Measurements from ENCODE around the gene RBM43.

RBM43 gene

DNA sequence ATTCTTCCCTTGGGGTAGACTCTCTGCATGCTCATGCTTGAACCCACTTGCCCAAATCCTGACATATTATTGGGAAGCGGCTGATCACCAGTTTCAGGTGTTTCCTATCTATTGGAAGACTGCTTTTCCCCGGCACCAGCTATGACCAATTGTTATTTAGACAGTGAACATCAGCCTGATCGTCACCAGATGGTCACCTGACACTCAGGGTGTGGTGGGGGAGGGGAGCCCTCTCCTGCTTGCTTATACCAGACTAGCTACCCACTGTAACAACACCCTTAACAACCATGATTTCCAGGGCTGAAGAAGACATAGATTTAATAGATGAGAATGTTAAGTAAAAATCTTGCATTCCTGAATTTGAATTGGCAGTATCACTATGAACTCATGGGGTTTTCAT is 44.3 kb downstream of the RBM43 start:
- DNase-seq (ENCODE audit: low read depth in 2 of 2) = no peak

GRCh38 chr2:151207100-151207499 is 54.6 kb downstream of the RBM43 start:
- no peak for DNase-seq (ENCODE audit: low read depth in 2 of 2)

GRCh38 chr2:151206446-151206968 is 55.2 kb downstream of the RBM43 start:
- DNase-seq (ENCODE audit: low read depth in 2 of 2) = no peak

DNA sequence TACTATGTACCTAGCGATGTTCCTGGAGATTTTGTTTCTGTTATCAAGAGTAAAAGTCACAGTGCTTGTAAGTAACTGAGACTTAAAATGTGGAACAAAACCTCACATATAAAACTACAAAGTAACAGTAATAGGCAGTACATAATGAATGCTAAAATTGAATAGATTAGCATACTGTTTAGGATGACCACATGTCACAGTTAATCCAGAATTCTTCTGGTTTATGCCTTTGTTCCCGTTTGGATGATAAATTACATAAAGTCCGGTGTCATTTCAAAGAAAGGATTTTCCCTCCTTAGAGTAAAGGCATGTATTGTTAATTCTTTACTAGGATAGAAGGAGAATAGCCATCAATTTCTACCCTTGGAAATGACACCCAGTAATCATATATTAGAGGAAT is 56.1 kb downstream of the RBM43 start:
- DNase-seq (ENCODE audit: low read depth in 2 of 2) = no peak

- DNase-seq (ENCODE audit: low read depth in 2 of 2) = no peak
These were observed 56.9 kb downstream of the RBM43 start for GRCh38 chr2:151204756-151205155.

DNA sequence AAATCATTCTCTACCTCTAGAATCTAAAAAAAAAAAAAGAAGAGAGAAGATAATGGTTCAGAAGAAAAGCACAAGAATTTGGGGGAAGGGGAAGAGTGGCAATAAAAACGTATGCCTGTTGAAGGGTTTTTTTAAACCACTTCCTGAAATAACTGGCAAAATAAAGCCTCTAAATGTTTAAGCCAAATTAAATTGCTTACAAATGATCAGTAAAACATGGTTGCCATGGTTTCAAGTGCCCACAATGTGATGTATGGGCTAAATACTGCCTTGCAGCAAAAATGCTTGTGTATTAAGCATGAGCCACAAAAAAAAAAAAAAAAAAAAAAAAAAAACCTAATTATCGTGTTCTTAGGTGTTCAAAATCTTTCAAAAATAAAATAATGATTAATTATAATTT is 60.8 kb downstream of the RBM43 start:
- no peak for DNase-seq (ENCODE audit: low read depth in 2 of 2)

DNA sequence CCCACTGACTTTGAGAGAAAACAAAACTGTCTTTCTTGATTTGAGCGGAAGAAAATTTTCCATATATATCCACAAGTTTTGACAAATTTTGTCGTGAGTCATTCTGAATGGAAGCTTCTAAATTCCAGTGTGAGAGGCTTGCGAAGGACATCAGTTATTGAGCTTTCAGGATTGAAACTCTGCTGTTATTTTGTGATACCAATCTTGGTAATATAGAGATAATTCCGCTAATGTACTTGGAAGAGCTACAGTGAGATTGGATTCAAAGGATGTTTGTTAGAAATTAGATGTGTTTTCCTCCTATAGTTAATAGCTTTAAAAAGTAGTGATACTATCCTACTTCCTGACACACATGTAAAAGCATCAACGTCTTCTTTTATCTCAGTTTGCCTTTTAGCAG is 61.4 kb downstream of the RBM43 start:
- DNase-seq (ENCODE audit: low read depth in 2 of 2) = no peak

GRCh38 chr2:151198645-151199044 is 63.0 kb downstream of the RBM43 start:
- DNase-seq (ENCODE audit: low read depth in 2 of 2) = no peak
